HFF-Myc (cell line): Measurements from ENCODE around the gene NKD1.

Experiments used
- DNase-seq: peaks from one replicate; pipeline ENCODE4 v3.0.0-alpha.2; 2011; ENCODE audit warnings: low read depth; ENCODE audit errors: extremely low read depth
- H3K4me3 ChIP-seq: replicated peaks from 2 replicates; pipeline ENCODE4 v1.5.1; 2011; ENCODE audit warnings: low read depth, mild to moderate bottlenecking, control low read depth, low read length
- CTCF ChIP-seq: IDR thresholded peaks from 2 replicates; pipeline ENCODE4 v1.5.1; 2012; ENCODE audit warnings: mild to moderate bottlenecking, low read depth, low read length, control low read depth; ENCODE audit errors: missing control alignments

Gene NKD1

GRCh38 chr16:50652836-50653425 is 104.7 kb downstream of the NKD1 start:
- DNase-seq: no peak
- no peak overlapping the region for H3K4me3 ChIP-seq
- TF ChIP-seq CTCF: no peak

- no peak for DNase-seq
- no peak for TF ChIP-seq CTCF
- H3K4me3 ChIP-seq: no peak overlapping the region
These were observed 105.7 kb downstream of the NKD1 start for GRCh38 chr16:50653633-50654519.

GRCh38 chr16:50655558-50656055 is 107.4 kb downstream of the NKD1 start:
- no peak for TF ChIP-seq CTCF
- H3K4me3 ChIP-seq: no peak overlapping the region
- no peak for DNase-seq

GRCh38 chr16:50657241-50657640 is 109.0 kb downstream of the NKD1 start:
- TF ChIP-seq CTCF: no peak
- no peak overlapping the region for H3K4me3 ChIP-seq
- no peak for DNase-seq

- no peak overlapping the region for H3K4me3 ChIP-seq
- no peak for DNase-seq
- no peak for TF ChIP-seq CTCF
These were observed 111.6 kb downstream of the NKD1 start for GRCh38 chr16:50659806-50660205.

- no peak overlapping the region for H3K4me3 ChIP-seq
- no peak for DNase-seq
- TF ChIP-seq CTCF: no peak
These were observed 114.2 kb downstream of the NKD1 start for GRCh38 chr16:50662306-50662940.
